Right forelimb (tissue), 1 donor: Measurements from ENCODE around the gene POLK.

ENCODE experiments used
- DNase-seq: peaks from one replicate; pipeline ENCODE4 v3.0.0-alpha.2; 2018

Gene POLK

GRCh38 chr5:75611311-75612225 lies 99.9 kb downstream of the POLK start, which contains the start of gene ANKDD1B:
TSS of gene ANKDD1B (plus strand) at chr5:75611453. CDS start at chr5:75611635, 182 bp downstream.
- DNase-seq = peak; percentile 66

GRCh38 chr5:75612226-75612569 lies 100.5 kb downstream of the POLK start:
- DNase-seq = peak; percentile 51

- no peak for DNase-seq
Observed at GRCh38 chr5:75612901-75613300, 101.2 kb downstream of the POLK start.

- no peak for DNase-seq
Observed at GRCh38 chr5:75614176-75614575, 102.5 kb downstream of the POLK start.

- no peak for DNase-seq
Observed at GRCh38 chr5:75616371-75616881, 104.7 kb downstream of the POLK start.

GRCh38 chr5:75616971-75617621 lies 105.4 kb downstream of the POLK start:
- no peak for DNase-seq

GRCh38 chr5:75617736-75618352 lies 106.2 kb downstream of the POLK start:
- DNase-seq = no peak

- no peak for DNase-seq
Observed at GRCh38 chr5:75620184-75620959, 108.7 kb downstream of the POLK start.

- no peak for DNase-seq
Observed at GRCh38 chr5:75622564-75622963, 110.9 kb downstream of the POLK start.

GRCh38 chr5:75623846-75624245 lies 112.2 kb downstream of the POLK start:
- no peak for DNase-seq

GRCh38 chr5:75626959-75627358 lies 115.3 kb downstream of the POLK start:
- no peak for DNase-seq

GRCh38 chr5:75627801-75628200 lies 116.1 kb downstream of the POLK start:
- DNase-seq = no peak

GRCh38 chr5:75630875-75631274 lies 119.2 kb downstream of the POLK start:
- no peak for DNase-seq

- no peak for DNase-seq
Observed at GRCh38 chr5:75632321-75632720, 120.6 kb downstream of the POLK start.

- no peak for DNase-seq
Observed at GRCh38 chr5:75637949-75638348, 126.3 kb downstream of the POLK start.

GRCh38 chr5:75639535-75640311 lies 128.0 kb downstream of the POLK start:
- no peak for DNase-seq

GRCh38 chr5:75640395-75640794 lies 128.7 kb downstream of the POLK start:
- no peak for DNase-seq

- no peak for DNase-seq
Observed at GRCh38 chr5:75640826-75641225, 129.1 kb downstream of the POLK start.

- DNase-seq = no peak
Observed at GRCh38 chr5:75648712-75649111, 137.0 kb downstream of the POLK start.
